ENCODE data around the gene RPH3AL. TPM values are rescaled to one million over a fixed set of nuclear protein-coding genes. Genes with fewer than 3 reads are reported as not detected.
"Not testable (repeated sequence)": the region's sequence is repeated elsewhere in the genome, so short reads cannot be mapped to it uniquely, and the experiment has no call there.

Gene RPH3AL
- total RNA-seq, 1 donor from 2014 or later: 44.2 TPM

- H3K36me3 ChIP-seq: no peaks in the 10 kb centered on the region
- no peaks in the 10 kb centered on the region for H3K27me3 ChIP-seq
- H3K4me3 ChIP-seq: no peak overlapping the region
- no peak overlapping the region for H3K27ac ChIP-seq
- H3K4me1 ChIP-seq: no peaks in the 10 kb centered on the region
- DNase-seq (ENCODE audit: low spot score in 2 of 2): no peak
- intact Hi-C loops (cut with DNase I): no loop called here
- H3K9me3 ChIP-seq: no peaks in the 10 kb centered on the region
- TF ChIP-seq CTCF (IDR thresholded peaks at IDR 0.05): no peak
Observed at GRCh38 chr17:205148-205669, 147.4 kb downstream of the RPH3AL start.

DNA sequence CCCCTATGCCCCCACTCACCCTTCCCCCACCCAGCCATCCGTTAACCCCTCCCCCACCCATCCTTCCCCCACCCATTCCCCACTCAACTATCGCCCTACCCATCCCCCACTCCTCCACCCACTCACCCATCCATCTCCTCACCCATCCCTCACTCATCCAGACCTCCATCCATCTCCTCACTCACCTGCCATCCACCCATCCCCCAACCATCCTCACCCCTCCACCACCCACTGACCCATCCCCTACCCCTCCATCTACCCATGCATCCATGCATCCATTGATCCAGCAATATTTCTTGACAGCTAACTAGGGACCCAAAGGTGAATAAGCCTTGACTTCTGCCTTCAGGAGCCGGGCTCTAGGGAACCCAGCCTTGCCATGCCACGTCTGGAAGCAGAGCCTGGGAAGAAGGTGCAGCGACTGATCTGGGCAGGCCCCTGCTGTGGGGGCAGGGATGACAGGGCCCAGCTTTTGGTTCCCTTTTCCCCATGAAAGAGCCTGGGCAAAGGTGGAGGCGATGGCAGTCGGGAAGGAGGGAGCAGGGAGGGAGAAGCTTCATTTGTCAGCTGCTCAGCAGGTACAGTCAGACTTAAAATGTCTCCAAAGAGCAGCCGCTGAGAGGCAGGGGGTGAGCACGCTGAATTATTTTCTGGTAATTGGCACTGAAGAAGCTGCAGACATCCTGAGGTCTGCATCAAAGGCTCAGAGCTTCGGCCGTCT, 148.0 kb downstream of the RPH3AL start:
- no peak overlapping the region for H3K4me3 ChIP-seq
- intact Hi-C loops (cut with DNase I): no loop called here
- H3K9me3 ChIP-seq: no peaks in the 10 kb centered on the region
- H3K4me1 ChIP-seq: no peaks in the 10 kb centered on the region
- H3K27ac ChIP-seq: no peak overlapping the region
- H3K27me3 ChIP-seq: no peaks in the 10 kb centered on the region
- no peak for DNase-seq (ENCODE audit: low spot score in 2 of 2)
- TF ChIP-seq CTCF (IDR thresholded peaks at IDR 0.05): no peak
- no peaks in the 10 kb centered on the region for H3K36me3 ChIP-seq

GRCh38 chr17:202501-202951, 150.1 kb downstream of the RPH3AL start:
- Histone ChIP-seq H3K9me3 (no peaks in the 10 kb centered on the region), H3K27me3 (no peaks in the 10 kb centered on the region), H3K4me3 (no peak overlapping the region), H3K27ac (no peak overlapping the region), H3K36me3 (no peaks in the 10 kb centered on the region), H3K4me1 (no peaks in the 10 kb centered on the region)
- no peak for DNase-seq (ENCODE audit: low spot score in 2 of 2)
- intact Hi-C loops (cut with DNase I): no loop called here
- no peak for TF ChIP-seq CTCF (IDR thresholded peaks at IDR 0.05)

- H3K9me3 ChIP-seq; H3K36me3 ChIP-seq; H3K4me3 ChIP-seq; intact Hi-C loops (cut with DNase I); H3K27ac ChIP-seq; DNase-seq (ENCODE audit: low spot score in 2 of 2); H3K4me1 ChIP-seq; H3K27me3 ChIP-seq: not testable (repeated sequence)
Observed at GRCh38 chr17:201736-202135, 150.9 kb downstream of the RPH3AL start.

GRCh38 chr17:201257-201656, 151.3 kb downstream of the RPH3AL start:
- H3K4me1 ChIP-seq; H3K27me3 ChIP-seq; H3K4me3 ChIP-seq; H3K9me3 ChIP-seq; H3K27ac ChIP-seq; DNase-seq (ENCODE audit: low spot score in 2 of 2); H3K36me3 ChIP-seq; intact Hi-C loops (cut with DNase I): not testable (repeated sequence)

DNA sequence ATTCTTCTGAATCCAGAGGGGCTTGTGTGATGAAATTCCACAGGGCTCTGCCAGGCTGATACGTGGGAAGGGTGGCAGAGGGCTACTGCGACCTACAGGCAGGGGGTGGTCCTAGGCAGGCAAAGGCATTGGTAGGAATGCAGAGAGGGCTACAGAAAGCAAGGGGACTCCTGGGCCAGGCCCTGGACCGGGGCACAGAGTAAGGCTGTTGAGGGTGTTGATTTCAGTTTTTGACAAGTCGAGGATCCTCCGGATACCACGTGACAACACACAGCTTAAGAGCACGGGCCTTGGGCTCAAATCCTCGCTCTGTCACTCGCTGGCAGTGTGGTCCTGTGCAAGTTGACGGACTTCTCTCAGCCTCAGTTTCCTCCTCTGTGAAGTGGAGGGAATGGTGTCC, 152.0 kb downstream of the RPH3AL start:
- intact Hi-C loops (cut with DNase I): no loop called here
- DNase-seq (ENCODE audit: low spot score in 2 of 2): no peak

More for the DNA sequence above, 152.0 kb downstream of the RPH3AL start:
- Histone ChIP-seq H3K36me3 (no peaks in the 10 kb centered on the region), H3K9me3 (no peaks in the 10 kb centered on the region), H3K4me3 (no peak overlapping the region), H3K4me1 (no peaks in the 10 kb centered on the region), H3K27ac (no peak overlapping the region), H3K27me3 (no peaks in the 10 kb centered on the region)
- no peak for TF ChIP-seq CTCF (IDR thresholded peaks at IDR 0.05)

All from ascending aorta (tissue), 2 donors.